ENCODE results near the gene RIPOR3.

The RIPOR3 gene

GRCh38 chr20:50690650-50691572 is at the start of gene RIPOR3:
RIPOR3 (minus strand) TSS chr20:50691542; CDS start chr20:50691128, 414 bp downstream.
- DNase-seq, result no peak

DNA sequence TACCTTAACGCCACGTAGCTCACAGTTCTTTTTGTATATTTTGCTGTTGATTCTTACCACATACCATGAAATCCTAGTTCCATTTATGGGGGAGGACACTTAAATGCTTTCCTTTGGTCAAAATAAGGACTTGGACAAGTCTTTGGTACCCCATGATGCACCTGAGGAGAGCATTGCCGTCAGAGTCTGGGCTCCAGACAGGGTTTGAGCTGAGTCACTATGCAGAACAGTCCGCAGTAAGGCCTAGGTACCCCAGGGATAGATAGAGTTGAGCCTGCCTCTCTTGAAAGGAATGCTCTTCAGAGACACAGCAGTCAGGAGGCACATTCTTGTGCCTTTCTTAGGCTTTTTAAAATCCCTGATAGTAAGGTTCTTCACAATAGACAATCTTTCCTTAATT is 46.0 kb upstream of the RIPOR3 start:
- DNase-seq, result no peak

DNA sequence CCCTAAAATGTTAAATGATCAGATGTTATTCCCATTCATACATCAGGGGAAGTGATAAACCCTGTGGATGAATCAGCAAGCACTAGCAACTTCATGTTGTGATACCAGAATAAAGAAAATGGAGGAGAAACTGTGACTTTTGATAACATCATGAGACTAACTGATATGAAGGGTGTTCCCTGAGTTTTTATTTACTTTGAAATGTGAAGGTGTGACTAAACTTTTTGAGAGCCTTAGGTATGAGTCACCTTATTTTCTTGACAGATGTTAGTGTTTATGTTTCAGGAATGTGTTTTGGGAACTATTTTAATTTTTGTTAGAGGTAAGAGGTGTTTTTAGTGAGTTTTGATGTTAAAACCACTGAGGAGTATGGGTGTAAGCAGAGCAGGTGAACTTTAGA is 44.5 kb upstream of the RIPOR3 start:
- DNase-seq, result no peak

DNA sequence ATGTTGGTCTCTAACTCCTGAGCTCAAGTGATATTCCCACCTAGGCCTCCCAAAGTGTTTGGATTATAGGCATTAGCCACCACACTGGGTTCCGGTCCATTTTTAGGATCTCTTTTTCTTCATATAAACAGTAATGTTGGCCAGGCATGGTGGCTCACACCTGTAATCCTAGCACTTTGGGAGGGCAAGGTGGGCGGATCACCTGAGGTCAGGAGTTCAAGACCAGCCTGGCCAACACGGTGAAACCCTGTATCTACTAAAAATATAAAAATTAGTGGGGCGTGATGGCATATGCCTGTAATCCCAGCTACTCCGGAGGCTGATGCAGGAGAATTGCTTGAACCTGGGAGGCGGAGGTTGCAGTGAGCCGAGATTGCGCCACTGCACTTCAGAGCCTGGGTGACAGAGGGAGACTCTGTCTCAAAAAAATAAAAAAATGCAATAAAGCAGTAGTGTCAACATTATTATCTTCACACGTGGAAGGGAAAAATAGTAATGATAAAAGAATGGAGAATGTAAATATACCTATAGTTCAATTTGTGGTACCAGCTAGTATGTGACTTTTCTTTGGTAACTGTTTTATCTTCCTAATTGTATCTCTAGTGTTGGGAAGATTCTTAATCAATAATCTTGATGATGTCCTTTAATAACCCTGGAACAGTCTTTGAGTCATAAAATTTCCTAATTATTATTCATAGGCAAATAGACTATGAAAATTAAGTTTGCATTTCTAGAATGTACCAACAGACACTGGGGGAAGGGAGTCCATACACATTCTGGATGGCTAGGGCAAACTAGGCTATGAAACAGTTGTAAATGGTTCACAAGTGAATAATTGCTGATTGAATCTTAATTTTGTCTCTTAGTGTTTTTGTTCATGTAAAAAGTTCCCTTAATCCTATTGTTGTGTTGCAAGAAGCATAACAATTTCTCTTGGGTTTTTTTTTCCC is 43.7 kb upstream of the RIPOR3 start:
- DNase-seq, result no peak

- DNase-seq, result no peak
Measured at GRCh38 chr20:50733644-50734349, 42.5 kb upstream of the RIPOR3 start.

- no peak for DNase-seq
Measured at GRCh38 chr20:50731930-50732690, 40.8 kb upstream of the RIPOR3 start.

DNA sequence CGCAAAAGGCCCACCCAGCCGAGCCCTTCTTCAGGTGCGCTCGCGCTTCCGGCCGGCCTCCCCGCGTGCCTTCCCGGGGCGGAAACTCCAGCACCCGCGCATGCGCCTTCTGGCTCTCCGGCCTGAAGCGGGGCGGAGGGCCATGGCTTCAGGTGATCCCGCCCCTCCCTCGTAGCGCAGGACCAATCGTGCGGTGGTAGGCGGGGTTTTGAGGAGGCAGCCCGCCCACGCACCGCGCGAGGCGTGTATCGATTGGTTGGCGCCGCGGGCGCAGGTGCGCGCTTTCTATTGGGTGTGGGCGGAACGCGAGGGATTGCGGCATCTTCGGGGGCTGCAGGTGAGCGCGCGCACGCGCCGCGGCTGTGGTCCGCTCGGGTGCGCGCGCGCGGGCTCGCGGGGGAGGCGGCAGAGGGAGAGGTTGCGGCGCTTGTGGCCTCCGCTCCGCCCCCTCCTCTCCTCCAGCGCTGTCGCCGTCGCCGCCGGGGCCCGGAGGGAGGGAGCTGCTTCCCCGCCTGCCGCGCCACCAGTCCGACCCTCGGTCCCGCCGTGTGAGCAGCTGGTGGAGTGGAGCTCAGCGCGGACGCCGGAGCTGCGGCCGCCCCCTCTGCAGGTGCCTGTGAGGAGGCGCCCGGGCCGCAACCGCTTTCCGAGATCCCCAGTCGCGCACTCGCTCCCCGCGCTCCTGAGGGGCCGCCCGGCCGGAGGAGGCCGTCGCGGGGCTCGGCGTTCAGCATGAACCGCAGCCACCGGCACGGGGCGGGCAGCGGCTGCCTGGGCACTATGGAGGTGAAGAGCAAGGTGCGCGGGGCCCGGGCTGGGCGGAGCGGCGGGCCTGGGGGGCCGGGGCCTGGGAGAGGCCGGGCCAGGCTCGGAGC is 40.0 kb upstream of the RIPOR3 start, which contains the start of gene PARD6B:
Gene PARD6B (plus strand): TSS at position 526 of the 875 bp plus-strand sequence. CDS start 207 bp downstream, at position 733.
- DNase-seq, result peak; percentile 87 to 91

DNA sequence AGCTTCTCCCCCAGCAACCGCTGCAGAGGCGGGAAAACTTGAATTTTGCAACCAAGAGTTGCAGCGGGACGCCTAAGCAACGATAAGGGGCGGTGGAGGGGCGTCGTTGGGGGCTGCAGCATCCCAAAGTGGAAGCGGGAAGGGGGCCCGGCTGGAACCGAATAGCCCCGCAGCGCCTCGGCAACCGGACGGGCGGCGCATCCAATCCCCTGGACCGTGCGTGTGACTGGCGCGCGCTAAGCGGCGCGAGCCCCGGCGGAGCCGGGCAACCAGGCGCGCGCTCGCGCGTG is 39.4 kb upstream of the RIPOR3 start:
- DNase-seq, result no peak

DNA sequence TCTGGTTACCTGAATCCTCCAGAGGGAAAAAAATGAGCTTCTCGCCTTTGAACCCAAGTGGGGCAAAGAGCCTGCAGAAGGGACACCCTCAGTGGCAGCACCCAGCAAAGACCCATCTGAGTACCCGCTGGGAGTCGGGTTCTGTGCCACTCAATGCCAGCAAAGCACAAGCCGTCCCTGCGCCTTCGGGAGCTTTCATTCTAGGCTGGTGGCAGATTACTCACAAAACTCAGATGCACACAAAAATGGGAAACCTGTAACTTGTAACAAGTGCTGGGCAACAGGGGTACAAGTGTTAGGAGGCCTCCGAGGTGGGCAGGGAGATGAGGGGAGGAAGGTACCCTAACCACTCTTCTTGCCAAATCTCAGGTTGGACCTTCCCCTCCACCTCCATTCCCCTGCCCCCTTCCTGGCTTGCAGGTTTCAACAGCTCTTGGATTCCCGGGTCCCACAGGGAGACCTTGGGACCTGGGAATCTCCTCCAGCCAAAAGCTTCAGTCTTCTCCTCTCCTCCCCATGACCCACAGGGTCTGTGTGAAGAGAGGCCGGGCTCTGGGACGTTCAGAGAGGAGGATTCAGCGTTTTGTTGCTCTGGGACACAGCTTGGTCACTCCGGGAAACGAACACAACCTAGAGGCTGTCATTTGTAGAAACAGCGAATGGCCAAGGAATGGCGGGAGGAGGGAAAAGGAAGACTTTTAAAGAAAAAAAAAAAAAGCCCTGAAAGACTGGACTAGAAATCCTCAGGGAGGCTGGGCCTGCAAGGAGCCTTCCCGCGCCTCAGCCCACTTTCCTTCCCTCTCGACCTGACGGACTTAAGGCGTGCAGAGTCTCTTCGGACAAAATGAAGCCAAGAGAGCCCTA is 38.8 kb upstream of the RIPOR3 start:
- no peak for DNase-seq

DNA sequence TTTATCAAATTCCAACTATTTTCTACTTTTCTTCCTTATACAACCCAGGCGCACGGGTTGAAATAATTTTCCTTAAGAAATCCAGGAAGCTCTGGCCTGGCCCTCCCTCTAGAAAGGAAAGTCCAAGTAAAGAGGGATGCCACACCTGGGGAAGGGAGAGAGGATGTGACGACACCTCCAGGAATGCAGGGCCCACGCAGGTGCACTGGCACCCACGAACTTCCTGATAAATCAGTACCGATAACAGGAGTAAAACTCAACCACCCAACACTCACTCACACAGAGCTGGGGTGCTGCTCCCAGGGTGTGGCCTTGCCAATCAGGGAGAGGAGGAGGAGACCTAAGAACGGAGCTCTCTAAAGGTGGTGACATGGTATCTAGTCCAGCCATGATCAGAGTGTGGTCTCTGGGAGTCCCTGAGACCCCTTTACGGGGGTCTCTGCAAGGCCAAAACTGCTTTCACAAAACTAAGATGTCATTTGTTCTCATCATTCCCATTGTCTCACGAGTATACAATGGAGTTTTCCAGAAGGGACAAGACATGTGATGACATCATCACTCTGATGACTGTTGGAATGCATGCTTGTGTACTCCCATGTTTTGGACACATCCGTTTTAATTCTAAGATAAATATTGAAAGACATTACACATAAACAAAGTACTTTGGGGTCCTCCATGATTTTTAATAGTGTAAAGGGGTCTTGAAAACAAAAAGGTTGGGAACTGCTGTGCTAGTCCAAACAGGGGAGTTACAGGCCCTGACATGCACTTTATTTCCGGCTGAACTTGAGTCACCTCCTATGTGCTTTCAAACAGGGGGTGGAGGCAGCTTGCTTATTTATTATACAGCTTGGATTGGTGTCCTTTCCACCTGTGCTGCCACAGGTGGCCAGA is 37.9 kb upstream of the RIPOR3 start:
- DNase-seq, result no peak

DNA sequence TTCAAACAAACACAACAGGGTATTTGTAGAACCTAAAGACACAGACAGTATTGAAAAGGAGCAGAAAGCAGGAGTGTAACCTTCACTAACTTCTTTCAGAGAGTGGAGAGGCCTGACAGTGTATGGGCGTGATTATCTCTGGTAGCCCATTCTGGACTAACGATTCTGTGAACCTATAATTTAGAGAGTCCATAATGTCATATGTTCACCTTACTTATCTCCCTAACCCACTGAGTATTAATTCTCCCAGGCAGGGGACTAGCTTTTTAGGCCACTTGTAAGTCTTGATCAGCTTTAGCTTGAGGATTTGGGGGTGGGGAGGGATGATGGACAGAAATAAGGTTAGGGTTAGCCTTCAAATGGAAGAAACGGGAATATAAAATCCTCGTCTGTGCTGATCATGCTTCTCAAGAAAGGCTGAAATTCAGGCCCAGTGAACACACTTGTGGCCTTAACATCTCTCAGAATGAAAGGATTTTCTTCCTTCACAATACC is 37.2 kb upstream of the RIPOR3 start:
- DNase-seq, result no peak

DNA sequence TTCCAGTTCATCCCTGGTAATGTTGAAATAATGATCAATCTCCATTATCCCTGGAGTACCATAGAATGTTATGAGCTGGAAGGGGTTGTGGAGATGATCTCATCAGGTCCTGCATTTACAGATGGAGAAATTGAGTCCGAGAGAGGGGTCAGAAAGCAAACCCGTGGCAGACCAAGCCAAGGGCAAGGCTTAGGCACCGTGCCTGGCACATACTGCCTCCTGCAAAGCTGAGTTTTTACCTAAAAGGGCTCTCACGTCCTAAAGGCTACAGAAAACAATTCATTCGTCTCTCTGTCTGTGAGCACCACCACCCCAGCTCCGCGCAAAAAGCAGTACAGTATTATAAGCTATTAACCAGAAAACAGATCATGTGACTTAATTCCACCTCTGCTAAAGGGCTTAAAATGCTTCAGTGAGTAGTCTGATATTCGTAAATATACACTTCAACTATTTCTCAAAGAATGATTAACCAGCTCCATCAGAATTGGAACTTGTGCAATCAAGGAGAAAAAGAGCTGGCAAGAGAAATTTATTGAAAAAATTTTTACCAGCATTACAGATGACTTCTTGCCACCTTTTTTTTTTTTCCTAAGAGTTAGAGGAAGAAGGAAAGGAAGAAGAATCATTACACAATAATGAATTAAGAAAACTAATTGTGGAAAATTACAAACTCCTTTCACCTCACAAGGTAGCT is 36.6 kb upstream of the RIPOR3 start:
- DNase-seq, result no peak

- DNase-seq, result no peak
Measured at GRCh38 chr20:50726955-50727791, 35.8 kb upstream of the RIPOR3 start.

GRCh38 chr20:50725724-50726005 is 34.3 kb upstream of the RIPOR3 start:
- DNase-seq, result no peak

DNA sequence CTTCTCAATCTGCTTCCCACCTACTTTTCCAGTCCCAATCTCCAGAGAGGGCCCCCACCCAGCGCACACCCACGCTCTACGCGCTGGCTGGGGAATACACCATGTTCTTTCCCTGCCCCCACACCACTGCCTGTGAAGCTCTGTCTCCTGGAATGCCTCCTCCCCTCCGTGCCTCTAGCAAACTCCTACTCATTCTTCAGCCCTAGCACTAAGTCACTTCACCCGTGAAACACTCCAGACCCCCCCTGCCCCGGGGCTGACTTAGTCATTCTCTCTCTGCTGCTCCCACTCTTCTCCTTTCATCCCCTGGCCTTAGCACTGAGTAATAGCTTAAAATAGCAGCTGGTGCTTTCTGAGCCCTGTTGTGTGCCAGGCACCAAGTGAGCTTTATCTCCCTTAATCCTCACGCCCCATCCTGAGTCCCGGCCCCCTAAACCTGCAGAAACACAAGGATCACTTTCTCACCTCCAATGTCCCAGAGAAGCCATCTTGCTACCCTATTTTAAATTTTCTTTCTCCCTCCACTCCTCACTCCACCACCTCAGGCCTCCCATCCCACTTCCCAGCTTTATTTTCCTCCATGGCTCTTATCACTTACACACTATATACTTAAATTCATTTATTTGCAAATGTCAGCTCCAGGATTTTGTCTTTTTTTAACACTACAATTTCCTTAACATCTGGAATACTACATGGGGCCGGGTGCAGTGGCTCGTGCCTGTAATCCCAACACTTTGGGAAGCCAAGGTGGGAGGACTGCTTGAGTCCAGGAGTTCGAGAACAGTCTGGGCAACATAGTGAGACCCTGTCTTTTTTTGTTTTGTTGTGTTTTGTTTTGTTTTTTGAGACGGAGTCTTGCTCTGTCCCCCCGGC is 33.7 kb upstream of the RIPOR3 start:
- DNase-seq, result peak in 1 of 2 donors; percentile 45

- DNase-seq, result no peak
Measured at GRCh38 chr20:50724112-50724725, 32.9 kb upstream of the RIPOR3 start.

Measured in hippocampal formation (tissue), 2 donors.